HG03060 (cell line): ENCODE measurements around the gene RAB1B.

Experiments
- ATAC-seq: cut with Tn5 transposase; IDR thresholded peaks from one replicate; pipeline ENCODE4 v1.9.1; 2021; ENCODE audit warnings: low read depth, moderate number of reproducible peaks; ENCODE audit not compliant: unreplicated experiment

Gene RAB1B

DNA sequence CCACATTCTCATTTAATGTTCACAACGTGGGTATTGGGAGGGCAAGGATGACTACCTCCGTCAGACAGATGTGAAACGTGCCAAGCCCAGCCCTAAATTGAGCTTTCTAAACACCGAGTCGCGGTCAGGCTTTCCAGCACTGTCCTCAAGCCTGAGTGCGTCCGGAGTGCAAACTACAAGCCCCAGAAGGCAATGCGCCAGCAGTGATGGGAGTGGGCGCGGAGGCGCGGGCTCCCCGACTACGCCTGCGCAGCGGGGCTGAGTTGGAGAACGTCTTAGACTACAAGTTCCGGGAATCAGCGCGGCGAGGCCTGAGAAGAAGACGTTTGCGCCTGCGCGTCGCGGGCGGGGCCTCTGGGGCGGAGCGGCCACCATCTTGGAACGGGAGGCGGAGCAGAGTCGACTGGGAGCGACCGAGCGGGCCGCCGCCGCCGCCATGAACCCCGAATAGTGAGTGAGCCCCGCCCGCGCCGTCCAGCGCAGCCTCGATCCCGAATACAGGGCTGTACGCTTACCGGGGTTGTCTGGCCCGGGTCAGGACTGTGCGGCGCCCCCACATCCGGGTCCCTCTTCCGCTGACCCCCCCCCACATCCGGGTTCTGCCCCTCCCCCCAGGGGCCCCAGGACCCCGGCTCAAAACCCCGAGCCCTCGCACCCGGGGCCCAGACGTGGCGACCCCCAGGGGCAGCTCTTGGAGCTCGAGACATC lies at the start of gene RAB1B:
Gene RAB1B, plus strand, starts transcription at position 396 of the 708 bp plus-strand sequence. Its CDS starts 41 bp downstream, at position 437.
- peak; percentile 72 for ATAC-seq

DNA sequence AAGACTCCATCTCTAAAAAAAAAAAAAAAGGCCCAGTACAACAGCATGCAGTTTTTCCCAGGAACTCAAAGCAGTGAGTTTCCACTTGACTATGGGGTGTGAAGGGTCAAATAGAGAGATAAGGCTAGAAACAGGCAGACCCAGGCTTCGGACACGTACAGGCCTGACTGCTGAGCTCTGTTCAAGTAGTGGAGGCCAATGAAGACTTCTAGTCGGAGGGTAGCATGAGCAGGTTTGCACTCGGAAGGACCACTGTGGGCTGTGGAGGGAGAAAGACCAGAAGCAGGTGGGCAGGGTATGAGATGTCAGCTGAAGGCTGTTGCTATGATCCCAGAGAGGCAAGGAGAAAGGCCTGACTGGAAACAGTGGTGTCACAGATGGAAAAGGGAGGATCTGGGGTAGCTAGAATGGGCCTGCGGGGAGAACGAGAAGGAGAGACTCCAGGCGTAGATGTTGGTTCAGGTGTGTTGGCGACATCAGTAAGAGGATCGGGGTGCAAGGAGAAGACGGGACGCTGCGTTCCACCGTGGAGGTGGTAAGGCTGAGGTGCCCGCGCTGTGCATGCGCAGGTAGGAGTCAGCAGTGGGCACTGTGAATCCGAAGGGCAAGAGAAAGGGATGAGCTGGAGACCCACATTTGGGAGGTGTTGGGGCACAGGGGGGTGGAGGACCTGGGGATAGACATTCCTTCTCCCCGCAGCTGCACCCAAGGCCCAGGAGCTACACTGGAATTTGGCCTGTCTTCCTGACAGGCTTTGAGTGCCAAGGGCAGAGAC lies 49.4 kb upstream of the RAB1B start:
- no peak for ATAC-seq

DNA sequence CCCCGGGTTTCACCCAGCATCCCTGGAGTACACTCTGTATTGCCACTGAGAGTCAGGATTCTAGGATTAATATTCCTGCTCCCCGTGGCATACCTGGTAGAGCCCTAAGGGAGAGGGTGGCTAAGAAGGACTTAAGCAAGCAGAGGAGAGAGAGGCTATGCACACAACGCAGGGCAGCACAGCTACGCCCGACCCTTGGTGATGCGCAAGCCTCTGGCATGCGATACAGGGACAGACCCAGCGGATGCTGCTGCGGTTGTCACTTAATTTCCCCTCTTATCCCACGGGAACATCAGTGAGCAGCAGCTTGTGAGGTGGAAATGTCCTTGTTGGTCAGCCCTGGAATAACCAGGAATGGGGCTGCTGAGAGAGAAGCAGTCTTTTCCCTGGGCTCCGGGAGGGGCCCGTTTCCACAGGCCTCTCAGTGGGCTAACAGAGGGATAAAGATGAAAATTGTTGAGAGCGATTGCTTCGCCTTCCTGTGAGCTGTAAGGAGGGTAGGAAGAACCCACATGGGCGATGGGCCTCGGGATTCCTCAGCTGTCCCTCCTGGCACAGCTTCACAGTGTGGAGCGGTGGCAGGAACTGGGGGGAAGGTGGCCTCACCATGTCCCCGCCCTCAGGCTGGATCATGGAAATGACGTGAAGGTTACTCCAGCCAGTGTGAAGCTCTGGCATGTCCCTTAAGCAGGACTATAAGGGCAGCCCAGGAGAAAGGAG lies 48.4 kb upstream of the RAB1B start:
- no peak for ATAC-seq

DNA sequence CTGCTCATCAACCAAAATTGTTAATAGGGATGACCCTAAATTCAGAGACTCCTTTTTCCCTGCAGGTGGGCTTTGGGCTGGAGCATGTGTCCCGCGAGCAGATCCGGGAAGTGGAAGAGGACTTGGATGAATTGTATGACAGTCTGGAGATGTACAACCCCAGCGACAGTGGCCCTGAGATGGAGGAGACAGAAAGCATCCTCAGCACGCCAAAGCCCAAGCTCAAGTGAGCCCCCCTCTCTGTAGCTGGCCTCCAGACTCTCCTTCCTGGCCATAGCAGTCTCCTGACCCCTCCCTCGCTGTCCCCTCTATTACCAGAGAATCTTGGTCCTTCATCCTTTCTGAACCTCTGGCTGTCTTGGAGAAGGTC lies 47.9 kb upstream of the RAB1B start:
- ATAC-seq: no peak

DNA sequence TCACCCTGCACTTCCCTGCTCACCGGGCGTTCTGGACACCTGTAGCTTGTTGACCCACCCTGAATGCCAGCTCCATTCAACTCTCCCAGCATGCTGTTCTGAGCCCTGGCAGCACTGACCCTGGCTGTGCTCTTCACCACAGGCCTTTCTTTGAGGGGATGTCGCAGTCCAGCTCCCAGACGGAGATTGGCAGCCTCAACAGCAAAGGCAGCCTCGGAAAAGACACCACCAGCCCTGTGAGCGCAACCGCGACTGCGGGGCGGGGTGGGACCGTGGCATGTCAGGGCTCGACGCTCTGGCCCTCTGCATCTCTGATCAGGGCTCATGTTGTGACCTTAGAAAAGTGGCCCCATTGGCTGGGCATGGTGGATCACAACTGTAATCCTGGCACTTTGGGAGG lies 47.4 kb upstream of the RAB1B start:
- ATAC-seq: no peak

DNA sequence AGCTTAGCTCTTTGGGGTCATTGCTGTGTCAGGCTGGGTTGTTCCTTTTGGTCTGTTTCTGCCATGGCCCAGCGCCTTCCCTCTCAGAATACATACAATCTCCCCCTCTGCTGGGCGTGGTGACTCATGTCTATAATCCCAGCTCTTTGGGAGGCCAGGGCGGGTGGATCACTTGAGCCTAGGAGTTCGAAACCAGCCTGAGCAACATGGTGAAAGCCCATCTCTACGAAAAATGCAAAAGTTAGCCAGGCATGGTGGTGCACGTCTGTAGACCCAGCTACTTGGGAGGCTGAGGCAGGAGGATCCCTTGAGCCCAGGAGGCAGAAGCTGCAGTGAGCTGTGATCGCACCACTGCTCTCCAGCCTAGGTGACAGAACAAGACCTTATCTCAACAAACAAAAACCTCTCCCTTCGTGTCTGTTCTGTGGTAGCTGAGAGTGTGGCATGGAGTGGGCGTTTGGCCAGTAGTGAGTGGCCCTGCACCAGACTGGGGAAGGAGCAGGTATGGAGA lies 46.7 kb upstream of the RAB1B start:
- ATAC-seq: no peak

DNA sequence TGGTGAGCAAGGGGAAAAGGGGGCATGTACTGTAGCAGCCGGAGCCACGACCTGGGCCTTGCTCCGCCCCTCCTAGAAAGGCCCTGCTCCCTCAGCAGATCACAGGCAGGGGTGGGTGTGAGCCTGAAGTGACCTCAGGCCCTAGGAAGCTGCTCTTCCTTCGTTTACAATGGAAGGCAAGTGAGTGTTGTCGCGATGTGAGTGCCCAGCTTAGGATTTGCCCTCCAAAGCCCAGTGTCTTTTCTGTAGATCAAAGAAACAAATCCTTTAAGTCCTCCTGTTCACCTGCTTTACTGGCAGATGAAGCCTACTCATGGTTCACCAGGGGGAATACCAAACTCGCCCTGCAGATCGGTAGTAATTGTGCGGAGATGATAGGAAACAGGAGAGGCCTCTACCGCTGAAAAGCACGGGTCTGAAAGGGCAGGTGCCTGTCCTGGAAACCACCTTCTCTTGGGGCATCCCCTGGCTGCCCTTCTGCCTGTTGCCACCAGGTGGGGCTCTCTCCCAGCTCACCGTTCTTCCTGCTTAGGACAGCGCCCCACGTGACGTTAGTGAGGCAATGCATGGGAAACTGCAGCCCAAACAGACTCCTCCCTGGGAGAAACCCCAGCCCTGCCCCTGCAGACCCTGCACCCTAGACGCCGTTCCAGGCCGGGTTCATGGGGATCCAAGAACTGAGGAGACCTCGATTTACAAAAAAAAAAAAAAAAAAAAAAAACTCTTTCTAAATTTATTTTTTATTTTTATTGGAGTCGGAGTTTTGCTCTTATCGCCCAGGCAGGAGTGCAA lies 45.9 kb upstream of the RAB1B start:
- ATAC-seq: peak; percentile 69

DNA sequence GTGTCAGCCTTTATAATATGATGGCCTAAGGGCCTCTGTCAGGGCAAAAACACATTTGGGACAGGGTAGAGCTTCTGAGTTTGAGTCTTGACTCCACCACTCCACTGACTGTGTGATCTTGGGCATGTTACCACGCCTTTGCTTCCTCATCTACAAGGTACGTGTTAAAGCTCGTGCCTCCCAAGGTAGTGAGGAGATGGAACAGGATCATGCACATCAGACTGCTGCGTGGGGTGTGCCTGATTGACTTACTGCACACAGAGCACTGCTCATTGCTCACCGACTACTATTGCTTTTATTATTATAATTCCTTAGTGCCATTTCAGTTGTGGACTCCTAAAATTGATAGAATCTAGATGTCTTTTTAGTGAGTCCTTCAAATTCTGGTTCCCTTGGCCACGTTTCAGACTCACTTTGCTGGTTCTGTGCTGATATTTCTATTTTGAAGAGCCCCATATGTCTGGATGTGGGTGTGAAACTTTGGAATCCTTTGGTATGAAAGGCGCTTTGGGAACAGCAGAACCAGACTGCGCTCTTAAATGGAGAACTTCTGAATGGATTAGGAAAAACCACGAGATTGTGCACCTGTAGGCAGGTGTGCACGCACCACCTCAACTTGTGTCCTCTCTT lies 44.1 kb upstream of the RAB1B start:
- no peak for ATAC-seq

DNA sequence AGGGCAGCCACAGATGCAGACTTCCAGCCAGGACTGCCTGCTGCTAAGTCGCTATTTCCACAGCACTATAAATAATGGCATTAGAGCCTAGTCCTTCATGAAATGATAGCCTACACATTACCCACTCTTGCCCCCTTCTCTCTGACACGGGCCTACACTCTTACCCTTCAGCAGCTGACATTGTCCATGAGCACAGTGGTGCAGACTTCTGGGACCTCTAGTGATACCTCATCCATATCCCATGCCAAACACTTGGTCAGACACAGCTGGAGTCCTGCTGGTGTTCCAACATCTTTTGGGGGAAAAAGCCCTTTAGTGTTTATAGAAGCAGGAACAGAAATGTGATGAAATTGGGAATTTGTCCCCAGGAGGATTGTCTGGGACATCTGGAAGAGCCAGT lies 43.4 kb upstream of the RAB1B start:
- no peak for ATAC-seq

DNA sequence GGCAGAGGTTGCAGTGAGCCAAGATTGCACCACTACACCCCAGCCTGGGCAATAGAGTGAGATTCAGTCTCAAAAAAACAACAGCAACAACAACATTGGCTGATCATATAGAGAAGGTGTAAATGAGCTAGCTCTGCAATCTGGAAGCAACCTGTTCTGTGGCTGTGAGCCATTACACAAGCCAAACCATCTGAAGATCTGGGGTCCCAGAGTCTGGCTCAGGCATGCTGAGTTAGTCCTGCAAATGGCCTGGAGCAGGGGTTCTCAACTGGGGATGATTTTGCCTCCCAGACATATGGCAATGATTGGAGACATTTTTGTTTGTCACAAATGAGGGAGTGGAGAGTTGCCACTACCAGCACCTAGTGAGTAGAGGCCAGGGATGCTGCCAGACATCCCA lies 42.3 kb upstream of the RAB1B start:
- no peak for ATAC-seq

DNA sequence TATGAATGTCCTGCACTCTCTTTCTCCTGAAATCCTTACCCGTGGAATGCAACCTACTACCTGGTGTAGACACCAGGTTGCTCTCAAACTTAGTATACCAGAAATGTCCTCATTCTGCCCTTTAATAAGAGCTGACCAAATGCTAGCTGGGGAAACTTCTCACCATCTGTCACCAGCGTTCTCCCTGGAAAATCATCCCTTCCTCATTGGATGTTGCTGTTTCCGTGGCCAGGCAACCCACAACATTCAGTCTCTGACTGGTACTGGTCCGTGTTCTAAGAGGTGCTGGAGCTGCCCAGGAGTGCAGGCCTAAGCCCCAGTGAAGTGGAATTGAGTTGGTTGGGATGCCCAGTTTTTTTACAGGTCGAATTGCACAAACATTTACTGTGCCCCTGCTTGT lies 40.7 kb upstream of the RAB1B start:
- ATAC-seq: no peak

DNA sequence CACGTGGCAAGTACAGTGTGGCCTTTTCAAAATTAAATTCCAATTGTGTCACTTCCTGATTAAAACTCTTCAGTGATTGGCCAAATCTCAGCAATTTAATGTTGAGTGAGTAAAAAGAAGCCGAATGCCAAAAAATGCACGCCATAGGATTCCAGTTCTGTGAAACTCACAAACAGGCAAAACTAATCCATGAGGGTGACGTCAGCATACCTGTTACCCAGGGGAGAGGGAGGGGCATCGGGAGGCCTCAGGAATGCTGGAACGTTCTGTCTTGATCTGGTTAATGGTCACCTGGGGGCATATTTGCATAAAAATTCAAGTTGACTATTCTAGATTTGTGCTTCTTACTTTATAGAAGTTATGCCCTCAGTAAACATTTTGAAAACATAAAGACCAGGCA lies 39.9 kb upstream of the RAB1B start:
- no peak for ATAC-seq

DNA sequence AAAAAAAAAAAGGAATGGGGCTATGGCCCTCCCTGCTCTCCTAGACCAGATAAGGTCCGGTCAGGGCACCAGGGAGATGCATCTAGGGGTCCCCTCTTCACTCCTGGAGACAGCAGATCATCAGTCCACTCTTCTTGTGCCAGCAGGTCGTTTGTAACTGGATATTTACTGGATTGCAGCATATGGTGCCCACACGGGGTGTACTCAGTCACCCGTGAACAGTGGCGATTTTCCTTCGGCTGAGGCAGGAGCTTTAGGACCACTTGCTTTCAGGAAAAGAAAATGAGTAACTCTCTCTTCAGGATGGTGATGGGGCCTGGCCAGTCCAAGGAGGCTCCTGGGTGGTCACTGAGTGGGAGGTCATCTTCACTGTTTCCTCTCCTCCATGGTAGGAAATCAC lies 38.3 kb upstream of the RAB1B start:
- ATAC-seq: no peak

DNA sequence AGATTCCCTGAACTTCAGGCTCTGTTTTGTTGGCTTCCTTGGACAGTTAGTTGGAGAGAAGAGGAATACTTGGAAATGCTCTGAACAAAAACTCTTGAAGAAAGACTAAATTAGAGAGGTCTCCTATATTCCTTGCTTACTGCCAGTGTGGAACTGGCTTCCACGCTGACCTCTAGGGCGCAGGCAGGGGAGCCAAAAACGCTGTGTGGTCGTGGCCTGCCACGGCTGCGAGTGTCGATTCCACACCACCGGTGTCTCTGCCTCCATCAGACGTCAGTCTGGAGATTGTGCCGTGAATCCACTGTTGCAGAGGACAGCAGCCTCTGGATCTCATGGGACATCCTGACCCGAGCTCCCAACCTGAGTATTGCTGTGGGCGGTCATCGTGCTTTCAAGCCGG lies 37.5 kb upstream of the RAB1B start:
- ATAC-seq: no peak

DNA sequence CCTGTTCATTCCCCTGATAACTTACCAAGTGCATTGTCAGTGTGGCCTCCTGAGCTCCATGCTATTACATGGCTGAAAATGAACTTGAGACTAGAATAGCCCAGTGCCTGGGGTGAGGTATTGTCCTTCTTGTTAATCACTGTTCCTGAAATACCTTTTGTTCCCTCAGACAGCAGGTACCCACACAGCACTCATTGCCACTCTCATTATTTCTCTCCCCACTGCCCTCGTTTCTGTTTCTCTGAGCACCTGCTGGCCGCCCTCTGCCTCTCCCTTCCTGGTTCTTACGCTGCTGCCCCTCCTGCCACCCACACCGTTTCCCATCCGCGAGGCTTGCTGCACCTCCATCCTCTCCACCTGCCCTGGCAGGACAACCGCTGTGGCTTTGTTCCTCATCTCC lies 36.9 kb upstream of the RAB1B start:
- no peak for ATAC-seq

DNA sequence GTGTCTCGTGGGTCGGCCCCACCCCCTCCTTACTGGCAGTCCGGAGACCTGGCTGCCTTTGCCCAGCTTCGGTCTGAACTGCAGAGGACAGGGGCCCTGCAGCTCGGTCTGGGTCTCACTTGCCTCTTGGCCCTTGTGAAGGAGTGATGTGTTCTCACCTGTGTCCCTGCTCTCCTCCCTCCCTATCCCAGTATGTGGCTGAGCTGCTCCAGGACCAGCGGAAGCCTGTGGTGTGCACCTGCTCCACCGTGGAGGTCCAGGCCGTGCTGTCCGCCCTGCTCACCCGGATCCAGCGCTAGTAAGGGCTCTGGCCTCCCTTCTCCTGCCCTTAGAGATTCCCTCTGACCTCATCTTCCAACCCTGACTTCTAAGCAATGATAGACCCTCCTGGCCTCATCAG lies 35.7 kb upstream of the RAB1B start:
- no peak for ATAC-seq

DNA sequence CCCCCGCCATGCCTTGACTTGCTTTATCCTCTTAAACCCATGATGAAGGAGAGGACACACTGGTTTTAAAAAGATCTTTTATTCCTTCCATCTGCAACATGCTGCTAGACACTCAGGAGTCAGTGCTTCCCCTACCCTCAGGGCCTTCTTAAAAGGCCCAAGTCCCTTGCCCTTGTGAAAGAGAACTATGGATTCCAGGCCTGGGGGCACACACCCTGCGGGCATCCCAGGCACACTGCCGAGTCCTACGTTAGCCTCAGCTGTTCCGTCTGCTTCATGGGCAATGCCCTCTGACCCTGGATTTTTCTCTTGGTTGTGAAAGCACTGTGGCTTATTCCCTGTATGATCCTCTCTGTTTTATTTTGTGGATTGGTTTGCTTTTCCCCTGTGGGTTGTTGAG lies 35.1 kb upstream of the RAB1B start:
- ATAC-seq: no peak

DNA sequence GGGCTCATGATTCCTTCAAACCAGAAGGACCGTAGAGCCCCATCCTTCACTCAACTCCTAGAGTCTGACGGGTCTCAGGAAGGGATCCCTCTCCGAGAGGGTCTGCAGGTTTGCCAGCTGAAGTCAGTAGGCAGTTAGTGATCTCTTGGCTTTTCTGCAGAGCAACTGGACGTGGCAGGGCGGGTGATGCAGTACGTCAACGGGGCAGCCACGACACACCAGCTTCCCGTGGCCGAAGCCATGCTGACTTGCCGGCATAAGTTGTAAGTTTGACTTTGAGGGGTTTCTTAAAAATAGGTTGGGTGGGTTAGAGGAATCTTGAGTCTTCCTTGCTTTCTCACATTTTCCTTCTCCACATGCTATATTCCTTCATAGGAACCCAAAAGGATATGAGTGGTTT lies 33.3 kb upstream of the RAB1B start:
- ATAC-seq: no peak

DNA sequence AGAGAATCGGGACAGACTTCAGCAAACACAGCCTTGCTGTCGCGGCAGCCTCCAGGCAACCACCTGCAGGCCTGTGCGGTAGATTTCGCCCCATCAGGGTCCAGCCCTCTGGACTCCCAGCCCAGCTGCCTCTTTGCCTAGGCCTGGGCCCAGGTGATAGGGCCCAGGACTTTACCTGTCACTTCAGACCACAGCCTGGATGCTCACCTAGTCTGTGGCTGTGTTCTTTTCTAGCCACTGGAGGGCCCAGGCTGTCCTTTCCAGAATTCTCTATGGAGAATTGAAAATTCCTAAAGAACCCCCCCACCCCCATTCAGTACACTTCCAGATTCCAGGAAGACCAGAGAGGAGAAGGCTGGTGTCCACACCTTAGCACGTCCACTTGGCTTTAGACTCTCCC lies 30.6 kb upstream of the RAB1B start:
- no peak for ATAC-seq

DNA sequence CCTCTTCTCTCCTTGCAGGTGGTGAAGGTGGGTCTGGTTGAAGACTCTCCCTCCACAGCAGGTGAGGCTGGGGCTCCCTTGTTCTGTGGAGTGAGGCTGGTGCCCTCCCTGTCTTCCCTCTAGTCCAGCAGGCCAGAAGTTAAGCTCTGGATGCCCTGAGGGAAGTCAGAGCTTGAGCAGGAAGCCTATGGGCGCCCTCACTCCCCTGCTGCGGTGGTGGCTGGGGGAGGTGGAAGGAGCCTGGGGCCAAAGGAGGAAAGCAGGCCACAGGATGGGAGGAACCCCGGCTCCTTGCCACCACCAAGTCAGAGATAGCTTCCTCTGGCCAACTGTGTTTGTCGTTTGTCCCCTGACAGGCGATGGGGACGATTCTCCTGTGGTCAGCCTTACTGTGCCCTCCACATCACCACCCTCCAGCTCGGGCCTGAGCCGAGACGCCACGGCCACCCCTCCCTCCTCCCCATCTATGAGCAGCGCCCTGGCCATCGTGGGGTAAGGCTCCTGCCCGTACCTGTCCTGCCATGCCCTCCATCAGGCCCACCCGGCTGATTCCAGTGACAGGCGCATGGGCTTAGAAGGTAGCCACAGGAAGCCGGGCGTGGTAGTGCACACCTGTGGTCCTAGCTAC lies 29.5 kb upstream of the RAB1B start:
- ATAC-seq: no peak
